K562 (cell line): ENCODE data around the gene ZNHIT1. TPM values are rescaled to one million over a fixed set of nuclear protein-coding genes. Genes with fewer than 3 reads are reported as not detected.
A peak's percentile ranks its signal among the peaks of the same experiment; 100 is the strongest.

ENCODE experiments used
- ATAC-seq: fragments of 200-7000 bp; cut with Tn5 transposase; 3 replicates; pipeline ENCODE4 v1.9.1; 2020; ENCODE audit warnings: moderate library complexity
- BruUV-seq: library from RNA; stranded (reverse); fragments of 400-500 nt; replicated peaks from 2 replicates; lab custom pipeline; 2021; lab: Mats Ljungman, UMichigan
- CTCF ChIA-PET: fragments of 300-600 bp; formaldehyde crosslinking; extraction: SDS; loops from one replicate; lab custom pipeline; 2021; ENCODE audit warnings: low intra/inter-chr PET ratio; lab: Yijun Ruan, JAX
- POLR2A ChIA-PET: fragments of 300-600, 350-650 bp; sonication (Branson Sonifier 250); formaldehyde crosslinking; extraction: SDS; loops from one replicate; lab custom pipeline; 2021; ENCODE audit warnings: antibody characterized with exemption, inconsistent platforms; lab: Yijun Ruan, JAX
- DNase-seq, 4 experiments: peaks; one replicate each; pipeline versions ENCODE4 v3.0.0 to v3.0.0-alpha.2; 2011 to 2018; ENCODE audit warnings: low spot score in 3 of 4, mixed read lengths in 3 of 4; ENCODE audit errors: extremely low read depth in 1 of 4
- FAIRE-seq: peaks from 2 replicates; lab custom pipeline; 2011; peaks lifted over from hg19 to GRCh38; lab: Jason Lieb, UNC
- H2AFZ ChIP-seq: 2 replicates; pipeline ENCODE4 v1.6.0; 2011; ENCODE audit warnings: low read depth, low read length, control low read depth, inconsistent platforms
- H3K27ac ChIP-seq: fragments of 200-600 bp; 3 replicates; pipeline ENCODE4 v1.8.0; 2011; ENCODE audit warnings: low read depth, mild to moderate bottlenecking, control low read depth, inconsistent platforms, low read length, moderate library complexity, mixed read lengths; ENCODE audit errors: extremely low read depth
- H3K27me3 ChIP-seq, 2 experiments: fragments of 300-600 bp in 1 of 2; 2 replicates in 1 of 2; 3 replicates in 1 of 2; pipeline versions ENCODE4 v1.6.0 to v1.8.0; 2011; ENCODE audit warnings: inconsistent platforms in 2 of 2, low read length in 2 of 2, mild to moderate bottlenecking in 1 of 2, mixed read lengths in 1 of 2, moderate library complexity in 1 of 2; ENCODE audit not compliant: control insufficient read depth in 2 of 2, insufficient read depth in 2 of 2
- H3K36me3 ChIP-seq: fragments of 300-600 bp; 3 replicates; pipeline ENCODE4 v1.8.0; 2011; ENCODE audit warnings: mild to moderate bottlenecking, low read length, inconsistent platforms; ENCODE audit not compliant: control insufficient read depth, insufficient read depth
- H3K4me1 ChIP-seq, 2 experiments: fragments of 200-600 bp in 1 of 2; replicated peaks in 1 of 2; 2 replicates in 1 of 2; 3 replicates in 1 of 2; pipeline versions ENCODE4 v1.5.1 to v1.8.0; 2011; ENCODE audit warnings: inconsistent platforms in 2 of 2, low read length in 2 of 2, mild to moderate bottlenecking in 1 of 2, mixed read lengths in 1 of 2, moderate library complexity in 1 of 2; ENCODE audit not compliant: control insufficient read depth in 2 of 2, insufficient read depth in 2 of 2
- H3K4me2 ChIP-seq: 2 replicates; pipeline ENCODE4 v1.6.1; 2011; ENCODE audit warnings: low read length, control low read depth, inconsistent platforms, mixed read lengths; ENCODE audit not compliant: insufficient read depth
- H3K4me3 ChIP-seq: fragments of 200-600 bp; sonication (generic), shearing (Covaris generic); 2 replicates; pipeline ENCODE4 v1.5.1; 2016; ENCODE audit warnings: control low read depth, inconsistent platforms
- H3K79me2 ChIP-seq: fragments of 200-600 bp; 3 replicates; pipeline ENCODE4 v1.8.0; 2011; ENCODE audit warnings: low read length, inconsistent platforms; ENCODE audit not compliant: control insufficient read depth, insufficient read depth
- H3K9ac ChIP-seq, 2 experiments: 2 replicates each; pipeline versions ENCODE4 v1.6.0 to v1.6.1; 2011; ENCODE audit warnings: low read depth in 2 of 2, low read length in 2 of 2, control low read depth in 1 of 2, inconsistent platforms in 1 of 2, mild to moderate bottlenecking in 1 of 2, mixed read lengths in 1 of 2; ENCODE audit not compliant: insufficient read depth in 1 of 2
- H3K9me1 ChIP-seq: one replicate; pipeline ENCODE4 v1.6.0; 2011; ENCODE audit warnings: inconsistent platforms, mild to moderate bottlenecking, low read length, moderate library complexity; ENCODE audit not compliant: control insufficient read depth, insufficient read depth
- H3K9me3 ChIP-seq: replicated peaks from 2 replicates; pipeline ENCODE4 v1.5.1; 2011; ENCODE audit warnings: low read depth, low read length, inconsistent platforms; ENCODE audit not compliant: control insufficient read depth, insufficient read depth
- H4K20me1 ChIP-seq: replicated peaks from 2 replicates; pipeline ENCODE4 v1.6.1; 2011; ENCODE audit warnings: low read length, inconsistent platforms, mixed read lengths; ENCODE audit not compliant: control insufficient read depth, insufficient read depth
- BMI1 ChIP-seq: fragments of 150-350 bp; IDR thresholded peaks from 2 replicates; pipeline ENCODE4 v1.6.1; 2014; ENCODE audit warnings: low read length
- CBFA2T3 ChIP-seq: fragments of 450-650 bp; IDR thresholded peaks from 2 replicates; pipeline ENCODE4 v1.6.1; 2017
- HBP1 ChIP-seq: fragments of 450-650 bp; formaldehyde crosslinking; IDR thresholded peaks from 2 replicates; pipeline ENCODE4 v1.4.0; 2022; ENCODE audit warnings: missing genetic modification characterization
- RBFOX2 ChIP-seq: fragments of 200-400 bp; formaldehyde crosslinking; IDR thresholded peaks from 2 replicates; pipeline ENCODE4 v1.6.1; 2017; ENCODE audit warnings: low read depth, mild to moderate bottlenecking, low read length, moderate library complexity
- XRCC5 ChIP-seq: fragments of 200-400 bp; formaldehyde crosslinking; IDR thresholded peaks from 2 replicates; pipeline ENCODE4 v1.6.1; 2017; ENCODE audit warnings: low read depth, mild to moderate bottlenecking, low read length
- ZBTB17 ChIP-seq: fragments of 450-650 bp; formaldehyde crosslinking; IDR thresholded peaks from 2 replicates; pipeline ENCODE4 v1.4.0; 2020; ENCODE audit warnings: mild to moderate bottlenecking
- ZBTB2 ChIP-seq: fragments of 450-650 bp; IDR thresholded peaks from 2 replicates; pipeline ENCODE4 v1.6.1; 2016; ENCODE audit warnings: antibody characterized with exemption
- ZNF311 ChIP-seq: fragments of 250-450 bp; sonication (Bioruptor Pico); IDR thresholded peaks from 2 replicates; pipeline ENCODE4 v1.4.0; 2020; ENCODE audit warnings: mild to moderate bottlenecking, moderate library complexity
- WGBS: fragments of 100-300 bp; shearing (Covaris generic); methylation state at CpG from one replicate; pipeline ENCODE4 v1.1.6; 2016; ENCODE audit warnings: low coverage, mixed read lengths; ENCODE audit not compliant: insufficient coverage; ENCODE audit errors: missing lambda C conversion rate; 5-methylcytosine and 5-hydroxymethylcytosine counted together
- in situ Hi-C: fragments of 300-500 bp; cut with MboI; formaldehyde crosslinking; loops from 4 replicates; pipeline ENCODE4 v1.15.0; 2018; ENCODE audit warnings: inconsistent platforms, mixed read lengths
- intact Hi-C: fragments of 100-400 bp; cut with micrococcal nuclease; formaldehyde crosslinking; loops from 2 replicates; pipeline ENCODE4 v1.14.2; 2022
- polyA plus RNA-seq, 8 experiments: library from polyadenylated mRNA; depleted of rRNA in 4 of 8; stranded (reverse) in 5 of 8; unstranded in 3 of 8; fragments of >200 nt; fragmentation: Nextera tagmentation in 2 of 8; fragmentation: Illumina TruSeq in 1 of 8; extraction: Ambion mirVana in 2 of 8; extraction: Trizol in 1 of 8; gene quantifications; 2 replicates each; pipeline versions ENCODE4 v1.2.1 to v1.2.3, GENCODE V29; 2011 to 2014; ENCODE audit warnings: inconsistent platforms in 1 of 8, missing spikeins in 1 of 8
- total RNA-seq, 7 experiments: library from RNA; depleted of rRNA in 6 of 7; stranded (reverse); fragments of >200 nt in 6 of 7; fragmentation: Illumina TruSeq in 2 of 7; extraction: Trizol in 2 of 7; gene quantifications; 2 replicates each; pipeline versions ENCODE4 v1.2.1 to v1.2.3, GENCODE V29; 2011 to 2021; ENCODE audit warnings: low replicate concordance in 1 of 7

The ZNHIT1 gene
- total and polyA plus RNA-seq, 9 of the 15 experiments (the other 6 are each of a cell fraction or from before 2014, with no cell fraction given), result 6.4 to 162 (median 70.1) TPM

GRCh38 chr7:101220295-101220694 lies 2.3 kb downstream of the ZNHIT1 start:
- Histone ChIP-seq H3K9ac (no peak overlapping the region), H3K4me1 (peaks cover 22 to 47% of the 10 kb centered on the region in 2 experiments), H3K27ac (no peak overlapping the region), H3K79me2 (peaks cover 46% of the 10 kb centered on the region), H3K36me3 (peaks cover 40% of the 10 kb centered on the region; the same call in 2 of the 3 replicates), H3K4me2 (no peak overlapping the region), H3K9me1 (peaks cover 9% of the 10 kb centered on the region), H2AFZ (no peak overlapping the region), H3K9me3 (no peaks in the 10 kb centered on the region), H3K4me3 (no peak overlapping the region), H4K20me1 (no peaks in the 10 kb centered on the region), H3K27me3 (no peaks in the 10 kb centered on the region)
- no peak for FAIRE-seq
- no TSS peak for BruUV-seq
- CTCF ChIA-PET, result no interaction called here
- TF ChIP-seq ZBTB17 (no peak), CBFA2T3 (0 out of 2 replicates have a peak, but pooled peaks have one; percentile 11)
- DNase-seq, result no peak
- 86% methylated on average over 5 of the region's 5 CpGs for WGBS
- in situ Hi-C loops, result no loop called here
- POLR2A ChIA-PET, result no interaction called here
- no peak for ATAC-seq
- intact Hi-C loops, result no loop called here

GRCh38 chr7:101222275-101222830 lies 4.4 kb downstream of the ZNHIT1 start:
- 91% methylated on average over 16 of the region's 27 CpGs for WGBS

More at GRCh38 chr7:101222275-101222830, 4.4 kb downstream of the ZNHIT1 start:
- H3K9me3 ChIP-seq, result no peaks in the 10 kb centered on the region
- H3K9ac ChIP-seq, result peak overlapping the region in 1 of 2 experiments; percentile 54; a peak in 1 of 4 replicates
- DNase-seq, result no peak
- peaks cover 31% of the 10 kb centered on the region for H3K79me2 ChIP-seq
- H2AFZ ChIP-seq, result no peak overlapping the region
- ChIA-PET POLR2A (interaction anchor here (0.6 to 0.8 kb wide), 2 partner anchors 12 to 14 kb away, joined by 3 read pairs; no protein-coding TSS in a partner anchor), CTCF (interaction anchor here (0.6 kb wide), 1 partner anchor 144 kb away, joined by 3 read pairs; no protein-coding TSS in a partner anchor)
- H3K4me1 ChIP-seq, result peaks cover 13 to 27% of the 10 kb centered on the region in 2 experiments; a peak in 4 of 5 replicates
- no peaks in the 10 kb centered on the region for H3K27me3 ChIP-seq
- no peak for ATAC-seq
- H4K20me1 ChIP-seq, result no peaks in the 10 kb centered on the region
- H3K4me3 ChIP-seq, result no peak overlapping the region
- BruUV-seq, result no TSS peak
- H3K4me2 ChIP-seq, result no peak overlapping the region
- in situ Hi-C loops (no loop called here), intact Hi-C loops (no loop called here)
- peaks cover 9% of the 10 kb centered on the region for H3K9me1 ChIP-seq
- peaks cover 42% of the 10 kb centered on the region; the same call in 2 of the 3 replicates for H3K36me3 ChIP-seq
- FAIRE-seq, result no peak
- TF ChIP-seq RBFOX2 (peak; percentile 44; the same call in 1 of the 2 replicates), HBP1 (CRISPR knock-in tag) (no peak), ZNF311 (CRISPR knock-in tag) (no peak), ZBTB2 (no peak), XRCC5 (no peak), BMI1 (no peak)
- H3K27ac ChIP-seq, result no peak overlapping the region
